Measurements from ENCODE around the gene HEXIM1. TPM values are rescaled to one million over a fixed set of nuclear protein-coding genes. Genes with fewer than 3 reads are reported as not detected.

Gene HEXIM1
- total and polyA plus RNA-seq, 7 donors = 21.6 to 60.9 (median 41.0) TPM

DNA sequence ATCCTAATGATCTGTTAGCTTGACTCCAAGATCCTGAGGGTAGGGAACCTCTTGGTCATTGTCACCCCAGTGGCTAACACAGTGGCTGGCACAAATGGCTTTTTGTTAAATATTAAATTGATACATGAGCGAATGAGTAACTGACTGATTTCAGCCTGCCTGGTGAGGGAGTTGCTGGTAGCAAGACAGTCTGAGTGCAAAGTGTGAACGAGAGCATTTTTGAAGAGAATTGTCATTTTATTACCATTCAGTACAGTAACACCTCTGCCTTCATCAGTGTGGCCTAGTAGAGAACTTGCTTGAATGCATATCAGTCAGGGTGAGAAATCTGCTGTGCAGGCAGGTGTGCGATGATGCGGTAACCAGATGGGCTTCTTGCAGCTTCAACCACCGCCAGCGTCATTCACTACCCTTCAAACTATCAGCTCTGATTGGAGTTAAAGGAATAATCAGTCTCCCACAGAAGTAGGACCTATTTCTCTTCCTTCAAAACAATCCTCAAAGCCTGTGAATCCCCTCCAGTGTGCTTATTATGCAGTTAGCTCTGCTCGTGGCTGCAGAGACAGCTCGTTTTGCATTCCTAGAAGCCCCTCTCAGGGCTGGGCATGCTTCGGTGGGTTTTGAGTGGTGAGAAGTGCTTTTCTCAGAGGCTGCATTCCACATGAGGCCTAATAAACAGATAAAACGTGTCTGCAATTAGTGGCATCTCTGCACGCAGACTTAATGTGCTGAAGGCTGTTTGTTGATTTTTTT, 42.4 kb downstream of the HEXIM1 start:
- no peak for DNase-seq
- H3K27ac ChIP-seq = no peak overlapping the region
- H3K4me3 ChIP-seq = no peak overlapping the region
- no peaks in the 10 kb centered on the region for H3K36me3 ChIP-seq
- TF ChIP-seq, protein P1, sequence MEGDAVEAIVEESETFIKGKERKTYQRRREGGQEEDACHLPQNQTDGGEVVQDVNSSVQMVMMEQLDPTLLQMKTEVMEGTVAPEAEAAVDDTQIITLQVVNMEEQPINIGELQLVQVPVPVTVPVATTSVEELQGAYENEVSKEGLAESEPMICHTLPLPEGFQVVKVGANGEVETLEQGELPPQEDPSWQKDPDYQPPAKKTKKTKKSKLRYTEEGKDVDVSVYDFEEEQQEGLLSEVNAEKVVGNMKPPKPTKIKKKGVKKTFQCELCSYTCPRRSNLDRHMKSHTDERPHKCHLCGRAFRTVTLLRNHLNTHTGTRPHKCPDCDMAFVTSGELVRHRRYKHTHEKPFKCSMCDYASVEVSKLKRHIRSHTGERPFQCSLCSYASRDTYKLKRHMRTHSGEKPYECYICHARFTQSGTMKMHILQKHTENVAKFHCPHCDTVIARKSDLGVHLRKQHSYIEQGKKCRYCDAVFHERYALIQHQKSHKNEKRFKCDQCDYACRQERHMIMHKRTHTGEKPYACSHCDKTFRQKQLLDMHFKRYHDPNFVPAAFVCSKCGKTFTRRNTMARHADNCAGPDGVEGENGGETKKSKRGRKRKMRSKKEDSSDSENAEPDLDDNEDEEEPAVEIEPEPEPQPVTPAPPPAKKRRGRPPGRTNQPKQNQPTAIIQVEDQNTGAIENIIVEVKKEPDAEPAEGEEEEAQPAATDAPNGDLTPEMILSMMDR (IDR thresholded peaks at IDR 0.05) = no peak
- no peak for TF ChIP-seq POLR2AphosphoS5 (IDR thresholded peaks at IDR 0.05)
- TF ChIP-seq POLR2A (IDR thresholded peaks at IDR 0.05) = no peak
- no peak for TF ChIP-seq EP300 (IDR thresholded peaks at IDR 0.05)
- no peaks in the 10 kb centered on the region for H3K4me1 ChIP-seq
- no peaks in the 10 kb centered on the region for H3K9me3 ChIP-seq
- WGBS, 2 donors = 62 to 72% methylated on average over 11 of the region's 11 CpGs
- H3K27me3 ChIP-seq = no peaks in the 10 kb centered on the region
- intact Hi-C loops (cut with DNase I) = loop anchor here (10.0 kb wide), 1 partner anchor 276 kb away; the partner anchor contains the start of gene GFAP

DNA sequence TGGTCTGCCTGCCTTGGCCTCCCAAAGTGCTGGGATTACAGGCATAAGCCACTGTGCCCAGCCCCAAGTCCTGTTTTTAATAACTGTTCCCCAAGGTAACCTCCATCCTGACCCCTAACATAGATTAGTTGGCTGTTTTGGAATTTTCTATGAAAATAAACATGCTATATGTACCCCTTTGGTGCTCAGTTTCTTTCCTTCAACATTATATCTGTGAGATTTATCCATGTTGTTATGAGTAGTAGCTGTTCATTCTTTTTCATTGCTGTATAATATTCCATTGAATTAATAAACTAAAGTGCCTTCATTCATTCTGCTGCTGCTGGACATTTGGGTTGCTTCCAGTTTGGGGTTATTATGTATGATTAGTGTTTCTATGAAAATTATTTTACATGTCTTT, 47.1 kb downstream of the HEXIM1 start:
- H3K27ac ChIP-seq = no peak overlapping the region
- DNase-seq = no peak
- no peak overlapping the region for H3K4me3 ChIP-seq
- peaks cover 0 to 15% (median 11%) of the 10 kb centered on the region in 4 donors for H3K4me1 ChIP-seq
- H3K36me3 ChIP-seq = no peaks in the 10 kb centered on the region
- H3K9me3 ChIP-seq = no peaks in the 10 kb centered on the region
- intact Hi-C loops (cut with DNase I) = loop anchor here (5.0 to 10.0 kb wide), 2 partner anchors 33 to 281 kb away; partner anchors contain the start of genes GFAP and HEXIM2
- H3K27me3 ChIP-seq = no peaks in the 10 kb centered on the region
- TF ChIP-seq EP300 (IDR thresholded peaks at IDR 0.05) = no peak
- TF ChIP-seq, protein P1 (IDR thresholded peaks at IDR 0.05) = no peak
- no peak for TF ChIP-seq POLR2A (IDR thresholded peaks at IDR 0.05)
- TF ChIP-seq POLR2AphosphoS5 (IDR thresholded peaks at IDR 0.05) = no peak

DNA sequence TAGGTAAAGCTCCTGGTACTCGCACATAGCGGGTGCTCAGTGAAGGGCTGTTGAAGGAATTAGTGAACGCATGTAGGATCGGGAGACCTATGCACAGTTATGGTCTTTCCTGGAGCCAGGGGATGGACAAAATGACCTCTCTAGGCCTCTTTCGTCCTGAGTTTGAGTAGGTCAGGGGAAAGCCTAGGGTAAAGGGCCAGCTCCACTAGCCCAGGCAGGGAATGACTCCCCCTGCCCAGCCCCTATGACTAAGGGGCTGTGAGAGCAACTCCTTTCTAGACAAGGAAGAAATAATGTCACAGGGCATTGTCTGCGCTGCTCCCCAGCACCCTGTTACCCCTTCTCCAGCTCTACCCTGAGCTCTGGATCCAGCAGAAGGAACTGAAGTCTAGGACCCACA, 48.8 kb downstream of the HEXIM1 start:
- no peak for DNase-seq
- Histone ChIP-seq H3K27me3 (no peaks in the 10 kb centered on the region), H3K27ac (peak overlapping the region; percentile 58 to 77 (median 70)), H3K4me3 (no peak overlapping the region), H3K36me3 (no peaks in the 10 kb centered on the region), H3K4me1 (peaks cover 0 to 15% (median 11%) of the 10 kb centered on the region in 4 donors), H3K9me3 (no peaks in the 10 kb centered on the region)
- TF ChIP-seq POLR2A (IDR thresholded peaks at IDR 0.05) (no peak), POLR2AphosphoS5 (IDR thresholded peaks at IDR 0.05) (no peak), EP300 (IDR thresholded peaks at IDR 0.05) (no peak)
- TF ChIP-seq, protein P1 (IDR thresholded peaks at IDR 0.05) = no peak
- intact Hi-C loops (cut with DNase I) = loop anchor here (1.0 to 10.0 kb wide), 4 partner anchors 35 to 282 kb away; partner anchors contain the start of genes ACBD4, GFAP and HEXIM2
- WGBS, 2 donors = 80 to 82% methylated on average over 6 of the region's 6 CpGs

DNA sequence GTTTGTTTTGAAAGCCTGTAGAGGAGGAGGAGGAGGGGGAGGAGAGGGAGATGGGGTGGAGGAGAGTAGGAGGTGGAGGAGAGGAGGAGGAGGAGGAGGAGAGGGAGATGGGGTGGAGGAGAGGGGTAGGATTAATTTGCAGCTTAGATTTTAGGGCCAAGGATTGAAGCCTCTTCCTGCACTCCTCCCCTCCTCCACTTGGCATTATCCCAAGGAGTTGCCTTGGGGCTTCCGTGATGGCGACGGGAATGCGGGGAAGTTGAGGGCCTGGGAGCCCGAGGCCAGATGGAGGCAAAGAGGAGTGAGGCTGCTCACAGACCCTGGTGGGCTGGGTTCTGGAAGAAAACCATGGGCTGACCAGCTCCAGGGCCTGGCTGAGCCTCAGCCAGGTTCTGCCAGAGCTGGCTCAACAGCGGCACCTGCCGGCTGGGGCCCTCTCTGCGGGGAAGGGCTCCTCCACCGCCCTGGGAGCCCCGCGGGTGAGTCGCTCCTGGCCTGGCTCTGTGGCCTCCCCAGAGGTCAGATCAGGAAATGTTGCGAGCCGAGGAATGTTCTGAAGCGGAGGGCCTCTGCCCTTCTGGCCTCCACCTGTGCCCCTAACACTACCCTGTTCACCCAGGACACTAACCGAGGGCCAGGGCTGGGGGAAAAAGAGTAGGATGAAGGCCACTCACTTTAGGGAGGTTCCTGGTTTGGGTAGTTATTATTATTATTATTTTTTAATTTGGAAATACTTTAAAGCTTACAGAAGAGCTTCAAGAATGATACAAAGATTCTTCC, 49.5 kb downstream of the HEXIM1 start:
- Histone ChIP-seq H3K27ac (peak overlapping the region; percentile 58 to 77 (median 70)), H3K27me3 (no peaks in the 10 kb centered on the region), H3K9me3 (no peaks in the 10 kb centered on the region), H3K4me3 (no peak overlapping the region), H3K36me3 (no peaks in the 10 kb centered on the region), H3K4me1 (peaks cover 0 to 15% (median 11%) of the 10 kb centered on the region in 4 donors)
- 1 to 4% methylated on average over 16 of the region's 16 CpGs for WGBS, 2 donors
- DNase-seq = peak; percentile 95
- intact Hi-C loops (cut with DNase I) = loop anchor here (1.0 to 10.0 kb wide), 4 partner anchors 35 to 283 kb away; partner anchors contain the start of genes ACBD4, GFAP and HEXIM2
- peak in 3 of 4 donors; percentile 47 to 57 (median 50) for TF ChIP-seq POLR2AphosphoS5 (IDR thresholded peaks at IDR 0.05)
- TF ChIP-seq, protein P1 (IDR thresholded peaks at IDR 0.05) = peak; percentile 99
- TF ChIP-seq EP300 (IDR thresholded peaks at IDR 0.05) = no peak
- TF ChIP-seq POLR2A (IDR thresholded peaks at IDR 0.05) = no peak
